BJ (cell line): ENCODE data around the gene COL8A1. TPM values are rescaled to one million over a fixed set of nuclear protein-coding genes. Genes with fewer than 3 reads are reported as not detected.
A peak's percentile ranks its signal among the peaks of the same experiment; 100 is the strongest.
"Not testable (repeated sequence)": the region's sequence is repeated elsewhere in the genome, so short reads cannot be mapped to it uniquely, and the experiment has no call there.

Source experiments
- CTCF ChIA-PET: fragments of 350-600 bp; formaldehyde crosslinking; extraction: SDS; loops from one replicate; lab custom pipeline; 2021; ENCODE audit warnings: antibody characterized with exemption, inconsistent platforms; lab: Yijun Ruan, JAX
- POLR2A ChIA-PET: fragments of 300-600 bp; sonication (Branson Sonifier 250); formaldehyde crosslinking; extraction: SDS; loops from one replicate; lab custom pipeline; 2021; ENCODE audit warnings: antibody characterized with exemption; lab: Charles Lee
- DNase-seq: peaks from one replicate; pipeline ENCODE4 v3.0.0-alpha.2; 2011; ENCODE audit warnings: low read depth
- H3K27me3 ChIP-seq: 2 replicates; pipeline ENCODE4 v1.6.0; 2011; ENCODE audit warnings: low read length; ENCODE audit not compliant: control insufficient read depth, insufficient read depth
- H3K36me3 ChIP-seq: 2 replicates; pipeline ENCODE4 v1.5.1; 2011; ENCODE audit warnings: low read length; ENCODE audit not compliant: control insufficient read depth, insufficient read depth
- H3K4me3 ChIP-seq: 2 replicates; pipeline ENCODE4 v1.5.1; 2011; ENCODE audit warnings: low read depth, mild to moderate bottlenecking, control low read depth, low read length
- polyA plus RNA-seq: library from polyadenylated mRNA; depleted of rRNA; stranded (reverse); fragments of >200 nt; gene quantifications from 2 replicates; pipeline ENCODE4 v1.2.3, GENCODE V29; 2011
- TF ChIP-seq, protein P1 (sequence below): IDR thresholded peaks from 2 replicates; pipeline ENCODE4 v1.5.1; 2011; ENCODE audit warnings: low read depth, mild to moderate bottlenecking, control low read depth, inconsistent platforms, low read length, moderate library complexity; ENCODE audit not compliant: insufficient read depth

The COL8A1 gene
- polyA plus RNA-seq, 1 experiment: 186 TPM

DNA sequence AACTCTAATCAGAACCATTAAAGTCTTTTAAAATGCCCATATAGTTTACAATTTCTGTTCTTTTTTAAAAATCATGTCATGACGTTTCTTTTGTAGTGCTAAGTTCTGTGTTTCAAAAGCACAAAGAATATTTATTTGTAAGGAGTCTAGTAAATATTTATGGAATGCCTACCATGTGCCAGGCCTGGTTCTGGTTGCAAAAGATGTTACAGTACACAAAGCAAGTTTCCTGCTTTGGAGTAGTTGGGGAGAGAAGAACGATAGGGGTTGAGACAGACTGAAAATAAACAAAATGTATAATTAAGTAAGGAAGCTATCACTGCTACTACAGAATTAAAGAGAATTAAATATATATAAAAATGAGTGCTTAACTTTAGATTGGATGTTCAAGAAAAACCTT is 92.5 kb downstream of the COL8A1 start:
- Histone ChIP-seq H3K4me3 (no peak overlapping the region), H3K36me3 (no peaks in the 10 kb centered on the region), H3K27me3 (no peaks in the 10 kb centered on the region)
- TF ChIP-seq, protein P1, sequence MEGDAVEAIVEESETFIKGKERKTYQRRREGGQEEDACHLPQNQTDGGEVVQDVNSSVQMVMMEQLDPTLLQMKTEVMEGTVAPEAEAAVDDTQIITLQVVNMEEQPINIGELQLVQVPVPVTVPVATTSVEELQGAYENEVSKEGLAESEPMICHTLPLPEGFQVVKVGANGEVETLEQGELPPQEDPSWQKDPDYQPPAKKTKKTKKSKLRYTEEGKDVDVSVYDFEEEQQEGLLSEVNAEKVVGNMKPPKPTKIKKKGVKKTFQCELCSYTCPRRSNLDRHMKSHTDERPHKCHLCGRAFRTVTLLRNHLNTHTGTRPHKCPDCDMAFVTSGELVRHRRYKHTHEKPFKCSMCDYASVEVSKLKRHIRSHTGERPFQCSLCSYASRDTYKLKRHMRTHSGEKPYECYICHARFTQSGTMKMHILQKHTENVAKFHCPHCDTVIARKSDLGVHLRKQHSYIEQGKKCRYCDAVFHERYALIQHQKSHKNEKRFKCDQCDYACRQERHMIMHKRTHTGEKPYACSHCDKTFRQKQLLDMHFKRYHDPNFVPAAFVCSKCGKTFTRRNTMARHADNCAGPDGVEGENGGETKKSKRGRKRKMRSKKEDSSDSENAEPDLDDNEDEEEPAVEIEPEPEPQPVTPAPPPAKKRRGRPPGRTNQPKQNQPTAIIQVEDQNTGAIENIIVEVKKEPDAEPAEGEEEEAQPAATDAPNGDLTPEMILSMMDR: no peak
- DNase-seq: no peak
- POLR2A ChIA-PET: no interaction called here
- CTCF ChIA-PET: no interaction called here

DNA sequence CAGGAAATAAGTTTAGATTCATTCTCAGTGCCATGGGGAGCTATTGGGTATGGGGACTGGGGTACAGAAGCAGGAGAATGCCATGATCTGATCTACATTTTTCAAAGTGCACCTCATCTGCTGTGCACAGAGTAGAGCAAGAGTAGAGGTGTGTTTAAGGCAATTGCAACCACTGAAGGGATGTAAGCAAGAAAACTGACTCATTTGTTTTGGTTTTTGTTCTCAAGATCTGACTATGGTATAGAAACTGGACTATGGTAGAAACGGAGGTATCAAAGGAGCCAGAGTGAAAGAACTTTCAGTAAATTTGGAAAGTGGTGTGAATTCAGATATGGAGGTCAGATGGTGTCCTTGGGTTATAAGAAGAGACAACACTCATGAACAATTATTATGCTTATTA is 93.1 kb downstream of the COL8A1 start:
- no peaks in the 10 kb centered on the region for H3K36me3 ChIP-seq
- no peak overlapping the region for H3K4me3 ChIP-seq
- ChIA-PET CTCF (no interaction called here), POLR2A (no interaction called here)
- no peaks in the 10 kb centered on the region for H3K27me3 ChIP-seq
- DNase-seq: no peak
- TF ChIP-seq, protein P1: no peak

DNA sequence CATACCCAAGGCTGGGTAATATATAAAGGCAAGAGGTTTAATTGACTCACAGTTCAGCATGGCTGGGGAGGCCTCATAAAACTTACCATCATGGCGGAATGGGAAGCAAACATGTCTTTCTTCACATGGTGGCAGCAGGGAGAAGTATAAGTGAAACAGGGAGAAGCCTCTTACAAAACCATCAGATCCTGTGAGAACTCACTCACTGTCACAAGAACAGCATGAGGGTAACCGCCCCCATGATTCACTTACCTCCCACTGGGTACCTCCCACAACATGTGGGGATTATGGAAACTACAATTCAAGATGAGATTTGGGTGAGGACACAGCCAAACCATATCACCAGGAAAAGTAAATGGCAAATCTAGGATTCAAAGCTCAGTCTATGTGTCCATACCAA is 102.0 kb downstream of the COL8A1 start:
- CTCF ChIA-PET: interaction anchor here (2.8 kb wide), 1 partner anchor 11 kb away, joined by 8 read pairs; no protein-coding TSS in a partner anchor

DNA sequence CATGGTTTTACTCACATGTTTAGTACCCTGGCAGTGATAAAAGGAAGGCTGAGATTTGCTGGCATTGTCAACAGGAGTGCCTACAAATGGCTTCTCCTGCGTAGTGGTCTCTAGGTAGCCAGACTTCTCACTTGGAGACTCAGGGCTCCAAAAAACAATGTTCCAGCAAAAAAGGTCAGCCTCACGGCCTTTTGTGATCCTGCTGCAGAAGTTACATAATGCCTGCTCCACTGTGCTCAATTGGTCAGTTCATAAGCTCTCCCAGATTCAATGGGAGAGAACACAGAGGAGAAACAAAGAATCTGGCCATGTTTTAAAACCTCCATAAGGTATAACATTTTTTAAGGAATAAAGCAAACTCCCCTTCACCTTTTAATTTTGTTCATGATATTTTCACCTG is 103.2 kb downstream of the COL8A1 start:
- no peaks in the 10 kb centered on the region for H3K27me3 ChIP-seq
- no peaks in the 10 kb centered on the region; the same call in 1 of the 2 replicates for H3K36me3 ChIP-seq
- TF ChIP-seq, protein P1: no peak
- CTCF ChIA-PET: interaction anchor here (2.8 kb wide), 1 partner anchor 10 kb away, joined by 8 read pairs; no protein-coding TSS in a partner anchor
- no peak overlapping the region for H3K4me3 ChIP-seq
- POLR2A ChIA-PET: no interaction called here
- no peak for DNase-seq

More for the DNA sequence above, 102.0 kb downstream of the COL8A1 start:
- H3K36me3 ChIP-seq, DNase-seq, H3K27me3 ChIP-seq, H3K4me3 ChIP-seq, POLR2A ChIA-PET: not testable (repeated sequence)

DNA sequence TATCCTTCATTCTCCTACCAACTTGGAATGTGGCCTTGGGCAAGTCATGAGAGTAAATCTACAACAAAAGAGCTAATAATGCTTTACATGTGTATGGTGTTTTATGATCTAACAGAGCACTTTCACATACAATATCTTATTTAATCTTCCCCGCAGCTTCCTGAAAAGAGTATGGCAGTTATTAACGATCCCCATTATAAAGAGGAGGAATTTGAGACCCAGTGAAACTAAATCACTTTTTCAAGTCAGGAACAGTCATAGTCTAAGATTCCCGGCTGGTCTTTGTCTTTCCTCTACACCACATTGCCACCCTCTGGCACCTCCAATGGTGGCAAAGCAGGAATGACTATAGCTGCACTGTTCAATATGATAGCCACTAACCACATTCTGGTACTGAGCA is 109.5 kb downstream of the COL8A1 start:
- Histone ChIP-seq H3K36me3 (no peaks in the 10 kb centered on the region; the same call in 1 of the 2 replicates), H3K4me3 (no peak overlapping the region), H3K27me3 (no peaks in the 10 kb centered on the region)
- TF ChIP-seq, protein P1: peak; percentile 52
- POLR2A ChIA-PET: interaction anchor here (0.5 kb wide), 1 partner anchor 70 kb away, joined by 3 read pairs; the partner anchor contains the start of gene CMSS1
- no peak for DNase-seq
- CTCF ChIA-PET: interaction anchor here (0.8 to 1.3 kb wide), 6 partner anchors 44 to 754 kb away, joined by 3 to 5 read pairs (median 4); no protein-coding TSS in a partner anchor

DNA sequence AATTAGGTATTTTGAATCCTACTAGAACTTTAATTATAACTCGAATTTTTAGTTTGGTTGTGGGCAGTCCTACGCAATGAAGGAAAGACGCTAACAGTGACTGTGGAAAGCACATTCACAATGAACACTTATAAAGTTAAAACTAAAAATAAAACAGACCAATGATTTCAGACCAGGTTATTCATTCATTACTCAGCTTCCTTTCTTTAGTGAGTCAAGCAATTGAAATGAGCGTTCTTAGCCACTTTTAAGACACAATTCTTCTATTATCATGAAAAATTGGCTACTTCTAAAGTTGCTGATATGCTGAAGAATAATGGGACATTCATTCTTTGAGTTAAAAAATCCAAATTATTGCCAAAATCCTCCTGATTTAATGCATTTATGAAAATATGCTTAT is 113.3 kb downstream of the COL8A1 start:
- ChIA-PET CTCF (interaction anchor here (0.6 to 2.9 kb wide), 10 partner anchors 10 to 636 kb away, joined by 3 to 16 read pairs (median 5); no protein-coding TSS in a partner anchor), POLR2A (interaction anchor here (0.6 to 1.0 kb wide), 2 partner anchors 109 to 488 kb away, joined by 3 to 4 read pairs; no protein-coding TSS in a partner anchor)
- H3K27me3 ChIP-seq: no peaks in the 10 kb centered on the region

More for the DNA sequence above, 113.3 kb downstream of the COL8A1 start:
- Histone ChIP-seq H3K36me3 (no peaks in the 10 kb centered on the region), H3K4me3 (no peak overlapping the region)
- TF ChIP-seq, protein P1: no peak
- DNase-seq: peak; percentile 58
